Astrocyte of the spinal cord (primary cell): Measurements from ENCODE around the gene TUBB1.
A peak's percentile ranks its signal among the peaks of the same experiment; 100 is the strongest.
"Not testable (repeated sequence)": the region's sequence is repeated elsewhere in the genome, so short reads cannot be mapped to it uniquely, and the experiment has no call there.

Experiments
- DNase-seq: peaks from one replicate; pipeline ENCODE4 v3.0.0; 2011; ENCODE audit warnings: low read depth, low spot score
- H3K4me3 ChIP-seq: 2 replicates; pipeline ENCODE4 v1.5.1; 2011; ENCODE audit warnings: low read depth, mild to moderate bottlenecking, low read length, moderate library complexity
- in situ Hi-C: cut with HindIII; loops from 2 replicates; pipeline ENCODE4 v1.10.0; 2017; ENCODE audit warnings: low sequenced_read_pairs
- TF ChIP-seq, protein P1 (sequence below): IDR thresholded peaks from 2 replicates; pipeline ENCODE4 v1.5.1; 2012; ENCODE audit warnings: low read depth, mild to moderate bottlenecking, low read length, inconsistent platforms

TUBB1 gene

DNA sequence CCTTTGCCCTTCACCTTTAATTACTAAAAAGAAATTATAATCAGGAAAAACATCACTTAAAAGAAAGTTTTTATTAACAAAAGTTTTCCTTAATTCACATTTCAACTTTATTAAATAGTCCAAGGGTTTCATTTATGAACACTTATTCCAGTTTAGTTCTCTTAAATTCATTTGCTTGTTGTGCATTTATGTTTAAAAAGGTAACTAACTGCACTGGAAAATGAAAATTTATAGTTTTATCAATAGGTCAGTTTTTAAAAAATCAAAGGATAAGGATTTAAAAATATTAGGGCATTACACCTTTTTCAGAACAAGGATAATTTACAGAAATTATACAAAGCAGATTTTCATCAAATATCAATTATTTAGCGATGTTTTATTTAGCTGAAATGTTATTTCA lies 13.9 kb downstream of the TUBB1 start:
- TF ChIP-seq, protein P1, sequence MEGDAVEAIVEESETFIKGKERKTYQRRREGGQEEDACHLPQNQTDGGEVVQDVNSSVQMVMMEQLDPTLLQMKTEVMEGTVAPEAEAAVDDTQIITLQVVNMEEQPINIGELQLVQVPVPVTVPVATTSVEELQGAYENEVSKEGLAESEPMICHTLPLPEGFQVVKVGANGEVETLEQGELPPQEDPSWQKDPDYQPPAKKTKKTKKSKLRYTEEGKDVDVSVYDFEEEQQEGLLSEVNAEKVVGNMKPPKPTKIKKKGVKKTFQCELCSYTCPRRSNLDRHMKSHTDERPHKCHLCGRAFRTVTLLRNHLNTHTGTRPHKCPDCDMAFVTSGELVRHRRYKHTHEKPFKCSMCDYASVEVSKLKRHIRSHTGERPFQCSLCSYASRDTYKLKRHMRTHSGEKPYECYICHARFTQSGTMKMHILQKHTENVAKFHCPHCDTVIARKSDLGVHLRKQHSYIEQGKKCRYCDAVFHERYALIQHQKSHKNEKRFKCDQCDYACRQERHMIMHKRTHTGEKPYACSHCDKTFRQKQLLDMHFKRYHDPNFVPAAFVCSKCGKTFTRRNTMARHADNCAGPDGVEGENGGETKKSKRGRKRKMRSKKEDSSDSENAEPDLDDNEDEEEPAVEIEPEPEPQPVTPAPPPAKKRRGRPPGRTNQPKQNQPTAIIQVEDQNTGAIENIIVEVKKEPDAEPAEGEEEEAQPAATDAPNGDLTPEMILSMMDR = no peak
- DNase-seq = no peak
- in situ Hi-C loops = no loop called here
- H3K4me3 ChIP-seq = peak overlapping the region; percentile 61

DNA sequence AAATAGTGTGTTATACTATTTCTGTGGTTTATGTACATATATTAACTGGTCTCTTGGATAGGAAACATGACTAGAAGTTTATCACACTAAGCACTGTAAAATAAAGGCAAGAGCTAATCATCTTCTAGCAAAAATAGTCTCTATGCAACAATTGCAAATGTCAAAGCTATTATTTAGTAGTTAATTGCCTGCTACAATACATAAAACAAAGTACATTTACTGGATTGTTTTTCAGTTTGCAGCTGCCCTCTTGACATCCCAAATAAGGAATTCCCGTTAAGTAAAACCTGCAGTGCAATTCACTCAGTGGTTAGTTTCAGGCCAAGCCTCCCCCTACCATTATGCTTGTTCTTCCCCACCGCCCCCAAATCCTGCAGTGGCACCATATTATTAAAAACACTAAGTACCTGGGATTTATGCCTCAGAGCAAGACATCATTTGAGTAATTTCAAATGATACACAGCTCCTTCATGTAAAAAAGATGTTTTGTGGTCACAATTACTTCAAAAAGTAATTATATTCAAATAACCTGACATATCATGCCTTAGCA lies 14.5 kb downstream of the TUBB1 start:
- TF ChIP-seq, protein P1 = no peak
- no peak for DNase-seq
- H3K4me3 ChIP-seq = no peak overlapping the region
- in situ Hi-C loops = no loop called here

DNA sequence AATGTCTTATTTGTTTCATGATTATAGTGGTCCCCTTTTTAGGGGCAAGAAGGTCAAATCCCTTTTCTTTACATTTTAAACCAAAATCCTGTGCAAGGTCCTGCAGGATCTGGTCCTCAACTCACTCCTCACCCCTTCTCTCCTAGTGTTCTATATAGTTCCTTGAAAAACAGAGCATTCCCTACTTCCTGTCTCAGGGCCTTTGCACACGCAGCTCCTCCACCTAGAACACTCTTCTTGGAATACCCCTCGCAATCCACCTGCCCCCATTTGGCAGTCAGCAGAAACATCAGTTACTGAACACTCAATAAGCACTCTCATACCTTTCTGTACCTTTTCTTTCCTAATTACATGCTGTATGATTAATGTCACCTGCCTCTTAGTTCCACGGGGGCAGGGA lies 16.2 kb downstream of the TUBB1 start:
- no peak overlapping the region for H3K4me3 ChIP-seq
- DNase-seq = no peak
- in situ Hi-C loops = no loop called here
- TF ChIP-seq, protein P1 = no peak

DNA sequence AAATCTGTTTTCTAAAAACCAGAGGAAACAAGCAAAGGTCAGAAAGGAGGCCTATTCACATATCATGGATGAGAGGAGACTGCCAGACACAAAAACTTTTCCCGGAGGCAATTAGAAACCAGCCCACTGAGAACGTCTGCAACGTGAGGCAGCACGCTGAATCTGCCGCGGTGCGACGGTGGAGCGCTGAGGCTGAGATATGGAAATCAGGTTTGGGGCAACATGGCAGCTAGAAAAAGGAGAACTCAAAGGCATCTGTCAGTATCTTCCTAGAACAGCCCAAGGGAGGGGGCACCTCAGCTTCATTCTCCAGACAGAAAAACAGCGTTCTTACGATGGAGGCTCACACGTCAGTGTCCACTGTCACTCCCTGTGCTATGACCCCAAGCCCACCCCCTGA lies 18.2 kb downstream of the TUBB1 start:
- in situ Hi-C loops = no loop called here
- no peak for DNase-seq
- no peak overlapping the region for H3K4me3 ChIP-seq
- TF ChIP-seq, protein P1 = no peak

DNA sequence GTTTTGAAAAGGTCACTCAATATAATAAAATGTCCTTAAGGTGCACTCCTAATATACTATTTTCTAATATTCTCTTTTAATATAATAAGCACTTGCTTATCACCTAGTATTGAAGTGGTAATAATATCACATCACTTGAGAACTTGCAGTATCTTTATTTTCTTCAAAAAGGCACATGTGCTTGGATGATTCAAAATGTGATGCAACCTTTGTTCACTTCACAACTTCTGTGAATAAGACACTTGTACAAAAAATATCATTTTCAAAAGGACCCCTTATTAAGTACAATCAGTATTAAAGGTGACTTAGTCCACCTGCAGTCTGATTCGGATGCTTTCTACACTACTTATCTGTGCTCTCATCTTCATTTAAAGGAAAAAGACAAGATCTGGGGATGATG lies 20.0 kb downstream of the TUBB1 start:
- DNase-seq = no peak
- H3K4me3 ChIP-seq = no peak overlapping the region
- TF ChIP-seq, protein P1 = no peak
- in situ Hi-C loops = no loop called here

DNA sequence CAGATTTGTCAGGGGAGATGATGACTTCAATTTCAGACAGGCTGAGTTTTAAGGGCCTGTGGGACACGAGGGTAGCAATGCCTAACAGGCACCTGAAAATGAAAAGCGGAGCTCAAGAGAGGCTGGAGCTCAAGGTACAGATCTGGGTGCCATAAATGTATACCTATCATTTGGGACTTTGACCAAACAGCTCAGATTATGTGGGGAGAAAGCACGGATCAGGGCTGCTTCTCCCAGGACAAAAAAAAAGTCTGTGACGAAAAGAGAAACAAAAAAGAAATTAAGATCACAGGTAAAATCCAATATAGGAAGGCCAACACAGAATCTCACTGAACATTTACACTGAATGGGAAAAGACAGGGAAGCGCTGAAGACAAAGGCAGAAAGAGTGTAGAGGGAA lies 21.4 kb downstream of the TUBB1 start:
- in situ Hi-C loops = no loop called here
- DNase-seq = no peak
- H3K4me3 ChIP-seq = no peak overlapping the region
- TF ChIP-seq, protein P1 = no peak

GRCh38 chr20:59041487-59041886 lies 22.3 kb downstream of the TUBB1 start:
- peak overlapping the region; percentile 71 for H3K4me3 ChIP-seq
- DNase-seq, in situ Hi-C loops: not testable (repeated sequence)
